HG03097 (cell line): ENCODE data around the gene IL1RAP.

Experiments used
- ATAC-seq: cut with Tn5 transposase; IDR thresholded peaks from one replicate; pipeline ENCODE4 v1.9.1; 2021; ENCODE audit not compliant: unreplicated experiment, low FRiP score

IL1RAP gene

GRCh38 chr3:190568036-190568435 lies 54.2 kb downstream of the IL1RAP start:
- no peak for ATAC-seq

GRCh38 chr3:190574473-190574872 lies 60.6 kb downstream of the IL1RAP start:
- no peak for ATAC-seq

DNA sequence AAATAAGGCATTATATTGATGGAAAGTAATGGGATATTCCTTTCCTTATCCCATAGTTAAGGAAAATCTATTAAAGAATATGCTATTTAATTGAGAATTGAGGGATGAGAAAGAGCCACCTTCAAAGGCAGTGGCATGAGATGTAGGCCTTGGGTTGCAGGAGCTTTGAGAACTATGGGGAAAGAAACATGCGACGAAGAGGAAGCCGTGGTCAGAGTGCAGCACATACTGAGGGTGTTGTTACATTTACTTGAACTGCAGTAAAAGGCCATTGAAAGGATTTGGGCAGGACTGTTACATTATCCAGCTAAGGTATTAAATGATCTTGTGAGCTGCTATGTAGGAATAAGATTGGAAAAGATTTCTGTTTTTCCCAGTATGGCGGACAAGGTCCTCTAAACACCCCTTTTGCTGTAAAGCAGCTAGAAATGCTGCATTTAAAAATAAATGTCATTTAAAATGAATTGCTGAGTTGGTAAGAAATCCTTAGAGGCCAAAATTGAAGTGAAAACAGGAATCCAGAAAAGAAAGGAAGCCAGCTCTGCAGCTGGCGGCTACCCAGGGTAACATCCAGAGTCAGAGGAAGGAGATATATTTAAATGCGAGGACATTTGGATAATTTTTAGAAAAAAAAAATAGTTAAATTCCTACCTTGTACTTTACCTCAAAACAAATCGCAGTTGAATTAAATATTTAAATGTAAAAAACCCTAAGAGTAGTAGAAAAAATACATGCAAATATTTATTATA lies 61.7 kb downstream of the IL1RAP start:
- ATAC-seq = no peak

GRCh38 chr3:190577225-190577624 lies 63.3 kb downstream of the IL1RAP start:
- no peak for ATAC-seq

GRCh38 chr3:190579514-190580137 lies 65.7 kb downstream of the IL1RAP start:
- no peak for ATAC-seq

DNA sequence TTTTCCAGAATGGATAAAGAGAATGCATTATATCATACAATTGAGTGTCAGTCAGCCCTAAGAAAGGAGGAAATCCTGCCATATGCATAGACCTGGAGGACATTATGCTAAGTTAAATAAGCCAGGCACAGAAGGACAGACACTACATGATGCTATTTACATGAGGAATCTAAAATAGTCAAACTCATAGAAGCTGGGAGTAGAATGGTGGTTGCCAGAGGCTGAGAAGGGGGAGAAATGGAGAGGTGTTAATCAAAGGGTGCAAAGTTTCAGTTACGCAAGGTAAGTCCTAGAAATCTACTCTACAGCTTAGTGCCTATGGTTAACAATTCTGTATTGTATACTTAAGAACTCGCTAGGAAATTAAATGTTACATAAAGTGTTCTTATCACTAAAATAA lies 66.5 kb downstream of the IL1RAP start:
- ATAC-seq = no peak

GRCh38 chr3:190581041-190581541 lies 67.2 kb downstream of the IL1RAP start:
- no peak for ATAC-seq

- ATAC-seq = no peak
Observed at GRCh38 chr3:190582667-190583066, 68.8 kb downstream of the IL1RAP start.

DNA sequence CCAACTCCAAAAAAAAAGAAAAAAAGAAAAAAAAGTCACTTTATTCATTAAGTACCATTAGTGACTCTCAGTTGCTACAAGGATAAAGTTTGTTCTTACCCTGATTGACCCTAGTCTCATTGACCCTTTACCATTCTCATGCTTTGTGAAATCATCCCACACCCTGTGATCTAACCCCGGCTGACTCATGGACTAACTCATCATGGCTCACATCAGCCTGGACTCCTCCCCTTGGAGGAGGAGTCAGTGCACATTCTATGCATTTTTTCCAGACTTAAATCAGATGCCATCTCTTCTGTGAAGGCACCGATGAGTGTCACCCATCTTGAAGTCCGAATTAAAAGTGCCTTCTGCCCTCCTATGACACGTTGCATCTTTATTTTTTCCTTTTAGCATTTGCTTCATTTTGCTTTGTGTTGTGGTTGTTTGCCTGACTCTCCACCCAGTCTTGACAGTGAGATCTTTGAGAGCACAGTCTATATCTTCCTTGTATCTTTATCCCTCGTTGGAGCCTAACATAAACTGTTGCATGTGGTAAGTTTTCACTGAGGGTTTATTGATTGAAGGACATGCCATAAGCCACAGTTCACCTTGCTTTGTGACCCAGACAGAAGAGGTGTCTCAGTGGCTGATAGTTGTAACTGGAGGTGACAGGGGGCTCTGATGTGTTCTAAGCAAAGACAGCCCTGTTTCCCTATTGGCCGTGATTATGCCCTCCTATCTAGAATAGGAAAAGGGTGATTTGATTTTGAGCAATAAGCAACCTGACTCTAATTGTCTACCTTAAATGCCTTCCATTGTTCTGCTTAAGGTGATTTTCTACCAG lies 72.1 kb downstream of the IL1RAP start:
- ATAC-seq = no peak

DNA sequence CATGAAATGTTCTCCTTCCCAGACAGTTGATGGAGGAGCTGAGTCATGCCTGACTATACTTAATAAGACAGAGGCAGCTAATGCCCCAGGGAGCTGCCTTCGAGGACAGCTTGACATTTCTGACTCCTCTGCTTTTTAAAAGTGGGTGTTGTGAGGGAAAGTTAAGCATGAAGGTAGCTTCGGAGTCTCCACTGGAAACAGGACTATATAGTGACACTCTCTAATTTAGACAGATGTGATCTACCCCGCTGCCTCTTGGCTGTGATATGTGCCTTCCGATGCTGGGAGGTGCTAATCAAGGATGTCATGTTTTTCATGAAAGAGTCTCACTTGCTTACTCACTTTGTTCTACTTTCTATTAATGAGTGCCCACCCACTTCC lies 72.7 kb downstream of the IL1RAP start:
- ATAC-seq = peak; percentile 93

GRCh38 chr3:190588570-190588969 lies 74.7 kb downstream of the IL1RAP start:
- ATAC-seq = no peak

DNA sequence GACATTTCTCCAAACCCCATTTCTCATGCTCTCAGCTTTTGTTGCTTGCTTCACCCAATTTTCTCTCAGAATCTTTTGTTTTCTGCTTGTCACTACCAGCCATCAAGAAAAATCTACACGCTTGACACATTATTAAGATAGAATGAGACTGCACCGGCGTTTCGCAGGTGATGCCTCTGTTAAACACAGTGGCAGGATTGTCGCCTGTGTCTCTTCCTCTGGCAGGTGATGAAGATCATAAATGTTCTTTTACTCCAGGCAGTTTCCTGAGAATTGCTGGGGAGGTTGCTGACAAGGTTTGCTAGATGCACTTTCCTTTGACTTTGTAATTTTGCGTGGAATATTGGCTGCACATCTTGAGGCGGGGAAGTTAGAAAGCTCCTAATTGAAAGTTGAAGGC lies 75.4 kb downstream of the IL1RAP start:
- no peak for ATAC-seq

GRCh38 chr3:190591080-190591479 lies 77.2 kb downstream of the IL1RAP start:
- no peak for ATAC-seq

DNA sequence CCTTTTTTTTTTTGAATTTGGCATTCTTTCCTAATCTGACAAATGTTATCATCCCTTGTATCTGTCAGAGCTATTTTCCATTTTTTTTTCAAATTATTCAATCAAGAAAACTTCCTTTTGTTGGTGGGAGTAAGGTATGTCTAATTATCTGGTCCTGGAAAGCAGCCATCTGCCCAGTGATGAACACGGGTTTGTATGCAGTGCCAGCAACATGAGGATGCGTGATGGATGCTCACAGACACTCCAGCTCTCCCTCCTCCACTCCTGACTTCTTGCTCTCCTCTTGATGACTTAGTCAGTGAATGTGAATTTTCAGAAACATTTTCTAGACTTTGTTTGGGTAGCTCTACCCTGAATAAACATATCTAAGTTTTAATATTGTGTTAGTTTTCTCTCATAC lies 79.2 kb downstream of the IL1RAP start:
- ATAC-seq = no peak

- ATAC-seq = no peak
Observed at GRCh38 chr3:190594171-190594570, 80.3 kb downstream of the IL1RAP start.

DNA sequence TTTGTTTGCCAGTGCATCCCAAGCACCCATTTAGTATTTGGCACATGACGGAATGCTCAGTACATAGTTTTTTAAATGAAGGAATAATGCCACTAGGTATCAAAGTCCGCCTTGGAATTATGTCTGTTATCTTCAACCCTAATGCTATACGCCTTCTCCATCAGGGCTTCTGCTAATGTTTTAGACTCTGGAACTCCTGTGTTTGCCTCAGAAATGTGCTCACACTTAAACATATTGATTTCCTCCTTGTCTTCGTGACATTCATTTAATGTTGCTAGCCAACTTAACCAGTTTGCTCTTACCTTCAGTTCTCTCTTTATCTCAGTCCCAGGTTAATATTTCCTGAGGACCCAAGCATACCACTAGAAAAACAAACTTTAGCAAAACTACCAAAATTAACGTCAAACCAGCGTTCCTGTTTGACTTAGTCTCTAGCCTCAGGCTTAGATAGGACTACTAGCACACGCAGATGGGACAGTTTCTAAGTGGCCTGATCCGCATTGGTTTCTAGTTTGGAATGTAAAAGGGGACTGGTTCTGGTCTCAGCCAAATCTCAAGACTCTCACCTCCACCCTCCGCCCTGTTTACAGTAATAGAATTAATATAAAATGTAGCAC lies 81.4 kb downstream of the IL1RAP start:
- ATAC-seq = no peak

DNA sequence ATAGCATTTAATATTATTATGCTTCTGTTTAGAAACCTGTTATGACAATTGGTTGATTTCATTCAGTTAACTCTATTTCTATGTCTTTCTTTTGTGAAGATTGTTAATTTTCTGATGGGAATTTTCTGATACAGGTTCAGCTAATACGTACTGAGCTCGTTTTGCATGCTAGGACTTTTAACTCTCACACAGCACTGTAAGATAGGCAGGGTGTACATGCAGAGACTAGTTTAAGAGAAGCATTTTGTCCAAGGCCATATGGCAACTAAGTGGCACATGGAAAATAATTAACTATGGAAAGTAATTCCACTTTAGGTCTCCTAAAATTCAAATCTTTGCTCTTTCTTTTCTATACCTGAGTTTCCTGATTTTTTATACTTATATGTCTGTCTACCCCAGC lies 81.9 kb downstream of the IL1RAP start:
- ATAC-seq = no peak

GRCh38 chr3:190596349-190597285 lies 82.7 kb downstream of the IL1RAP start:
- no peak for ATAC-seq

DNA sequence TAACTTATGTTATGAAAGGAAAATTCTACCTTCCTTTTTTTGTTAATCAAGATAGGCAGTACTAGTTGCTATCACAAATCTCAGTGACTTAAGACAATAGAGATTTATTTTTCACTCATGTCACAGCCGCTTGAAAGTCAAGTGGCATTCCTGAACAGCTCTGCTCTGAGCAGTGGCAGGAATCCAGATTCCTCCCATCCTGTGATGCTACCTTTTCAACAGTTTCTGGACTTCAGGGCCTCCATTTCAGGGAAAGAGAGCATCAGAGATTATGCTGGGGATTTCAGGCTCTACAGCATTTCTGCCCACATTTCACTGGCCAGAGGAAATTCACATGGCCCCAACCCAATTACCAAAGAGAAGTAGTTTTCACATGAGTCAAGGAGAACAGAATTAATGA lies 83.4 kb downstream of the IL1RAP start:
- no peak for ATAC-seq

GRCh38 chr3:190601622-190602021 lies 87.7 kb downstream of the IL1RAP start:
- no peak for ATAC-seq
